NCI-H748 (cell line): Measurements from ENCODE around the gene ITGB3.

Experiments
- DNase-seq: peaks from one replicate; lab custom pipeline; 2025; ENCODE audit not compliant: unreplicated experiment; lab: John Stamatoyannopoulos, UW

The ITGB3 gene

DNA sequence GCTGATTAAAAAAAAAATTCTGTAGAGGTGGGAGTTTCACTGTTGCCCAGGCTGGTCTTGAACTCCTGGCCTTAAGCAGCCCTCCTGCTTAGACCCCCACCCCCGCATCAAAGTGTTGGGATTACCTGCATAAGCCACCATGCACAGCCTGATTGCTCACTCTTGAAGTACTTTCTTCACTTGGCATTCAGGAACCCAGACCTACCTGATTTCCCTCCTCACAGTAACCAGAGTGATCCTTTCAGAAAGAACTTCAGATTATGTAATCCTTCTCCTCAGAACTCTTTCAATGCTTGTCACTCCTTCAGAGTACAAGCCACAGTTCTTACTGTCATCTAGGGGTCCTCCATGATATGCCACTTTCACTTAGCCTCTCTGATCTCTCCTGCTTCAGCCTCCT lies 71.5 kb downstream of the ITGB3 start:
- no peak for DNase-seq

DNA sequence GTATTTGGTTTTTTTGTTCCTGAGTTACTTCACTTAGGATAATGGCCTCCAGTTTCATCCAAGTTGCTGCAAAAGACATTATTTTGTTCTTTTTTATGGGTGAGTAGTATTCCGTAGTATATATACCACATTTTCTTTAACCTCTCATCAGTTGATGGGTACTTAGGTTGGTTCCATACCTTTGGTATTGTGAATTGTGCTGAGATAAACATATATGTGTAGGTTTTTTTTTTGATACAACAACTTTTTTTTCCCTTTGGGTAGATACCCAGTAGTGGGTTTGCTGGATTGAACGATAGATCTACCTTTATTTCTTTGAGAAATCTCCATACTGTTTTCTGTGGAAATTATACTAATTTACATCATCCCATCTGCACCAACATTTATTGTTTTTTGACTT lies 76.9 kb downstream of the ITGB3 start:
- DNase-seq, result no peak

- DNase-seq, result no peak
Observed at GRCh38 chr17:47332287-47332686, 78.7 kb downstream of the ITGB3 start.

DNA sequence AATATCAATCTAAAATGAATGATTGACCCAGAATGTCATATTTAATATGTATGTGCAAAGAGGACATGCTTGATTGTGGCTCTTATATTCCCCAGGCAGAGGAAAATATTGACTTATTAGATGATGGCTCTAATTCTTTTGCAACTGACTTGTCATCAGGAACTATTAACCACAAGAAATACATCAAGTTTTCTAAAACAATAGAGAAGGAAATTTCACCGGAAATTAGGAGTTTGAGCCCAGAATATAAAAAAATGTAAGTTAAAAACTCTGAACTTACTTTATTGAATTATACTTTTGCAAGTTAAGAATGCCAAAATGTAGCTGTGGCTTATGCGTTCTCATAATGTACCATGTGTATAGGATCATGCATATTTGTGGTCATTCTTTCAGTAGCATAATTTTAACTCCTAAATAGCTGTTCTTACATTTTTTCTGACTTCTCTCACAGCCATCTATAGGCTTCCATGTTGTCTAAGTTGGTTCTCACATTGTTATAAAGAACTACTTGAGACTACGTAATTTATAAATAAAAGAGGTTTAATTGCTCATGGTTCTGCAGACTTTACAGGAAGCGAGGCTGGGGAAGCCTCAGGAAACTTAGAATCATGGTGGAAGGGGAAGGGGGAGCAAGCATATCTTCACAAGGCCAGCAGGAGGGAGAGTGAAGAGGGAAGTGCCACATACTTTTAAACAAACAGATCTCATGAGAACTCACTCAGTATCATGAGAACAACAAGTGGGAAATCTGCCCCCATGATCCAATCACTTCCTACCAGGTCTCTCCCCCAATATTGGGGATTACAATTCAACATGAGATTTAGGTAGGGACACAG lies 81.7 kb downstream of the ITGB3 start:
- no peak for DNase-seq

GRCh38 chr17:47338026-47338425 lies 84.4 kb downstream of the ITGB3 start:
- no peak for DNase-seq

DNA sequence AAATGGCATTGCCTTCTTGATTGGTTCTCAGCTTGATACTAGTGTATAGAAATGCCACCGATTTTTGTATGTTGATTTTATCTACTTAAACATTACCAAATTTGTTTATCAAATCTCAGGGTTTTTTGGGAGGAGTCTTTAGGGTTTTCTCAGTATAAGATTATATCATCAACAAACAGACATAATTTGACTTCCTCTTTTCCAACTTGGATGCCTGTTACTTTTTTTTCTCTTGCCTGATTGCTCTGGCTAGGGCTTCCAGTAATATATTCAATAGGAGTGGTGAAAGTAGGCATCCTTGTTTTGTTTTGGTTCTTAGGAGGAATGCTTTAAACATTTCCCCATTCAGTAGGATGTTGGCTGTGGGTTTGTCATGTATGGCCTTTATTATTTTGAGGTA lies 99.2 kb downstream of the ITGB3 start:
- DNase-seq, result no peak

DNA sequence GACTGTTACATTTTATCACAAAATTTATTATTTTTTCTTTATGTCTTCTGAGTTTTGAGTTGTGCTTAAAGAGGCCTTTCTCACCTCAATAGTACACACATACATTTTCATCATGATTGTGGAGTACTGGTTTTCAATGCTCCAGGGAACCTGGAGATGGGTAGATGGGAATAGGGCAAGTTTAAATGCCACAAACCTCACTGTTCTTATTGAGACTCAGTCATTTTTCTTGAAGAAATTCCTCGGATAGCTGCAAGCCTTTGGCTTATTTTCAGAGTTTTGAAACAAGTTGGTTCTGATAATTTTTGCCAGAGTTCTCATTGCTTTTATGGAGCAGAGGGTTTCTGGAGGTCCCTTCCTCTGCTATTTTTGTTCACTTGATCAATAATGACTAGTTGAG lies 105.0 kb downstream of the ITGB3 start:
- no peak for DNase-seq
